Spleen (tissue), 3 donors: ENCODE results near the gene ADAMTS12.

Experiments
- POLR2A ChIP-seq, 3 donors: fragments of 450-650 bp; IDR thresholded peaks; one replicate each; pipeline ENCODE4 v1.5.1; 2017; ENCODE audit warnings: antibody characterized with exemption in 3 of 3, mild to moderate bottlenecking in 1 of 3
- POLR2AphosphoS5 ChIP-seq, 3 donors: sonication (generic); formaldehyde crosslinking; IDR thresholded peaks; one replicate each; pipeline ENCODE4 v1.5.1; 2017; ENCODE audit warnings: antibody characterized with exemption in 3 of 3

- TF ChIP-seq POLR2AphosphoS5 (IDR thresholded peaks at IDR 0.05) (no peak), POLR2A (IDR thresholded peaks at IDR 0.05) (no peak)
These were observed 46.7 kb upstream of the ADAMTS12 start for GRCh38 chr5:33938507-33938796.
